Esophagus mucosa (tissue), 1 donor: ENCODE results near the gene HOXB2. TPM values are rescaled to one million over a fixed set of nuclear protein-coding genes. Genes with fewer than 3 reads are reported as not detected.
A peak's percentile ranks its signal among the peaks of the same experiment; 100 is the strongest.

Source experiments
- ATAC-seq: fragments of 200-7000 bp; cut with Tn5 transposase; one replicate; pipeline ENCODE4 v1.9.1; 2020
- total RNA-seq: library from RNA; stranded (reverse); gene quantifications from one replicate; pipeline ENCODE4 v1.2.4, GENCODE V29; 2023
- donor health status: DM: yes; HTN: yes; CAD: no.

Gene HOXB2
- 14.1 TPM for total RNA-seq

GRCh38 chr17:48545022-48545375 is at the start of gene HOXB2:
HOXB2 (minus strand) TSS chr17:48545109; CDS start chr17:48544911, 198 bp downstream.
- ATAC-seq = no peak

- ATAC-seq = peak; percentile 71
These were observed 49.1 kb upstream of the HOXB2 start for GRCh38 chr17:48593840-48594537.

GRCh38 chr17:48593126-48593829 is 48.4 kb upstream of the HOXB2 start, which contains the start of gene HOXB5:
HOXB5 (minus strand) TSS chr17:48593779; CDS start chr17:48593682, 97 bp downstream.
- ATAC-seq = peak; percentile 26

DNA sequence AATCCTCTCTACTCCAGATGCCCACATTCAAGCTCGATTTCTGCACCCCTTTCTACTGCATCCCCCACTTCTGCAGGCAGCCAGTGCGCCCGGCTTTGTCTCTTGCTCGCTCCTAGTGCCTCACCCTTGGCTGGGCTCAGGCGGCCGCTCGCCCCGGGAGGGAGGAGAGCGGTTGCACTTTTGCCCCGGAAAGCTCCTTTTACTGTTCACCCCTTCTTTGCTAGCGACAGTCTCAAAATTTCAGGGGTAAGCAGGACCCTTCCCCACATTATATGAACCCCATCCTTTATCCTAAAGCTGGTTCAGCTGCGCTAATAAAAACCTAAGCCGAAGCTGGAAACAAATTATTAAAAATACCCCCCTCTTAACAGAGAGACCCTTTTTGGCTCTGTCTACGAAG is 47.7 kb upstream of the HOXB2 start:
- ATAC-seq = no peak

GRCh38 chr17:48592057-48592514 is 47.2 kb upstream of the HOXB2 start:
- ATAC-seq = no peak

DNA sequence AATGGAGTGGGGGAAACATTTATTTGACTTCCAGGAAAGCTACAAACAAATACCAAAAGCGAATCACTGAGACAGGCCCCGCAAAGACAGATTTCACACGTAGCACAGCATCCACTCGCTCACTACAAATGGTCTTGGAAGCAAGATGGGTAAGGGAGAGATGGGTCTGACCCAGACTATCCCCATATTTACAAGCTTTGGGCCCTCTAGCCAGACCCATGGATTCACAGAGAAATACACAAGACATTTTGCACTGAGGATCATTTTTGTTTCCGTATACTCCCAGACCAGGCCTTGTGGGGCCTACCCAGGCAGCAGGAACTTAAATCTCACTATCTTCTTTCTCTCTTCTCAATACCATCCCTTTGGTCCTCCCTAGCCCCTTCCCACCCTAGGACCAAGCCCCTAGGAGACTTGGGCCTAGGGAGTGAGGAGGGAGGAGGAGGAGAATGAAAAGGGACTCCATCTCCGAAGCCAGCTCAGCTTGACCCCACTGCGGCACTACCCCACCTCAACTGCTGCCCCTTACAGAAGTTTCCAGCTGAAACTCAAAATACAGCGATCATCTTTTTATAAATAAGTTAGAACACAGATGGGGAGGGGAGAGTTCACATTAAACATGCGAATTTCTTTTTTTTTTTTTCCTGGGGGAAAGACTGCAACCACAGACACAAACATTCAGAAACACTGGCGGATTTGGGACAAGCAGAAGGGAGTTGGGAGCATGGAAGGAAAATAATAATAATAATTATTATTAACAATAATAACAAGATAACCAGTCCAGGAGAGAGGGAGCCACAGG is 46.5 kb upstream of the HOXB2 start:
- ATAC-seq = no peak

- no peak for ATAC-seq
These were observed 45.8 kb upstream of the HOXB2 start for GRCh38 chr17:48590607-48591161.

- no peak for ATAC-seq
These were observed 45.1 kb upstream of the HOXB2 start, which contains the start of gene HOXB3 for GRCh38 chr17:48589831-48590606. HOXB3 (minus strand) TSS chr17:48590241; CDS start chr17:48552474, 37,767 bp downstream.

- ATAC-seq = no peak
These were observed 44.3 kb upstream of the HOXB2 start for GRCh38 chr17:48589060-48589830.

GRCh38 chr17:48588528-48588927 is 43.6 kb upstream of the HOXB2 start:
- ATAC-seq = no peak

DNA sequence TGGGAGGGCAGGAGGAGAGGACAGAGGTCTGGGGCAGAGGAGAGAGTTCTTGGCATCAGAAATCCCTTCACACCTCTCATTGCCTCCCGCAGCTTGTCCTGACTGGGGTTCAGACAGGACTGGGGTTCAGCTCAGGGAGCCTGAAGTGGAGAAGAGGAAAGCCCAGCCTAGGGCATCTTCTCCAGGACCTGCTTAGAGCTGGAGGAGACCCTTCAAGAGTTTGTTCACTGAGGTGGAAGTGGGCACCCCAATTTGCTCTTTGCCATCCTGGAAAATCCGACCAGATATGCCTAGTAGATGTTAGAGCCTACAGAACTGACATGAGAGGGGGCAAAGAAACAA is 43.1 kb upstream of the HOXB2 start:
- no peak for ATAC-seq

- ATAC-seq = no peak
These were observed 42.6 kb upstream of the HOXB2 start for GRCh38 chr17:48587276-48588073.

- ATAC-seq = no peak
These were observed 41.7 kb upstream of the HOXB2 start for GRCh38 chr17:48586355-48587258.

- ATAC-seq = no peak
These were observed 39.4 kb upstream of the HOXB2 start for GRCh38 chr17:48584223-48584741.

DNA sequence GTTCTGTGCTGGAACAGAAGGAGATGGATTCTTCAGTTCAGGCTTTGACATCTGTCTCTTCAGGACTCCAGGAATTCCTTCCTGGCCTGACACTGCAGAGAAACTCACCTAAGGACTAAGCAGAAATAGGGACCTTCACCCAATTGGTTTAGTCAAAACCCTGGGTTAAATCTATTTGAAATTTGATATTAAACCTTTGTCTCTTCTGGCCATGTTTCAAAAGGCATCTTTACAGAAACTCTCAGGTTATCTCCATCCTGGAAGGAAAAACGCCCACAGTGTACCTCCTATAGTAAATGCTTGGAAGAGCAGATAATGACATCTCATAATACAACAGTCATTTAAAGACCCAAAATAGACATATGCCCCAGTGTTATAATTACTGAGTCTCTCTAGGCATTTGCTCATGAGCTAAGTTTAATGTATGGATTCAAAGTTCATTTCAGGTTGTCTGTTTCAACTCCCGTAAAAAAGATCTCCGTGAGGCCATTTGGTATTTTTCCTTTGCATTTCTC is 38.9 kb upstream of the HOXB2 start:
- ATAC-seq = no peak

DNA sequence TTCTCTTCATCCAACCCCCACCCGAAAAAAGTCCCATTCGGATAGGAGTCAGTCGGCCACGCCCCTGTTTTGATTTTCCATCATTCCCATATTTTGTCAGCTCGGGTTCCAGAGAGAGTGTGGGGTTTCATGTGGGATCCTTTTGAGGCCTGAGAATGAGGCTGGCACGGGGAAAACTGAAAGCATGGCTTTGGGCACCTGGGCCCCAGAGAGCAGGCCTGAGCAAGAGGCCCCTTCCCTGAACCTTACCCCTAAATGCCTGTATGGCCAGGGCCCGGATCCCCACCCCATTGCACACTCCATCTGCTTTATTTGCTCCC is 37.8 kb upstream of the HOXB2 start:
- no peak for ATAC-seq

DNA sequence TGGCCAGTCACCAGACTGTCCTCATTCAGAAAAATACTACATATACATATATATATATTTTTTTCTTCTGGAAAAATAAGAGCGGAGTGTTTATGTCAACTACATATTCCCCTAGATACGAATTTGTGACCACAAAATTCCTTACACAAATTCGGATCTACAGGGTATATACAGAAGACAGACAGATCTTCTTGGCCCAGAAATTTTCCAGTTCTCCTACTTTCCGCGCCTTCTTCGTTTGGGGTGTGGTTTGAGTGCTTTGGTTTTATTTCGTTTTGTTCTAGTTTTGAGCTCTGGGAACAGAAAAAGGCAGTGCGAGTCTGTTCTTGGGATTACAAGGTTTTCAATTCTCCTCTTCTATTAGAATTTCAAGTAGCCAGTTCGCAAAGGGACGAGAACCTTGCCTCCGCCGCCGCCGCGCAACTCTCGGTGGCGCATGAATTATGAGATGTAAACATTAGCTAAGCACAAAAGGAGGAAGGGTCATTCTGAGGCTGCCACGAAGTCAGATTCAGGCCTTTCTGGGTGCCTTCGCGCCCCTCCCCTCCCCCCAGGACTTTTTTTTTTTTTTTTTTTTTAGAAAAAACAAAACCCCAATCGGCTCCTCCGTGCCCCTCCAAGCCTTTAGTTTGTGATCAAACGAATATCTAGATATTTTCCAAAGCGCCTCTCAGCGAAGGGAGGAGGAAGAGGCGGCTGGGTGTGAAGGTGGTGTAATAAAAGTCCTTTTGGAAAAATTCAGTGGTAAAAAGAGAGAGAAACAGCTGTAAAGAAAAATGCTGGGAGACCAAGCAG is 35.0 kb upstream of the HOXB2 start:
- no peak for ATAC-seq

GRCh38 chr17:48579471-48579759 is 34.5 kb upstream of the HOXB2 start:
- ATAC-seq = no peak
